Stimulated activated CD4-positive, alpha-beta T cell treated with anti-CD3 and anti-CD28 coated beads, Interleukin-2, amount 100 ng/mL, for 4 hours (primary cell): Measurements from ENCODE around the gene LNPEP.

ENCODE experiments used
- DNase-seq: peaks from one replicate; pipeline ENCODE4 v3.0.0-alpha.2; 2020; ENCODE audit warnings: low read depth

LNPEP gene

DNA sequence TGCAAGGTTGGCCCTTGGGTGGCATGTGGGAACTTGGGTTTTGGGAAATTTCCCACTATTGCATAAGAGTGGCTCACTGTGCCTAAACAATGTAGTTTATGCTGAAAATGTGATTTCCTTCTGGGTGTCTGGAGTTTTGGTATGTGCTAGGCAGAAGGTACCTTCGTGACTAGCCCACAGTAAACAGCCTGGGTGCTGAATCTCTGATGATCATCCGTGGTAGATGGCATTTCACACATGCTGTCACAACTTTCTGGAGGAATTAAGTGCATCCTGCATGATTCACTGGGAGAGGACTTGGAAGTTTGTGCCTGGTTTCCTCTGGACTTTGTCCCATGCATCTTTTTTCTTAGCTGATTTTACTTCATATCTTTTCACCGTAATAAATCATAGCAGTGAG is 64.5 kb downstream of the LNPEP start:
- DNase-seq = no peak

- DNase-seq = no peak
Observed at GRCh38 chr5:97002983-97003382, 67.1 kb downstream of the LNPEP start.

DNA sequence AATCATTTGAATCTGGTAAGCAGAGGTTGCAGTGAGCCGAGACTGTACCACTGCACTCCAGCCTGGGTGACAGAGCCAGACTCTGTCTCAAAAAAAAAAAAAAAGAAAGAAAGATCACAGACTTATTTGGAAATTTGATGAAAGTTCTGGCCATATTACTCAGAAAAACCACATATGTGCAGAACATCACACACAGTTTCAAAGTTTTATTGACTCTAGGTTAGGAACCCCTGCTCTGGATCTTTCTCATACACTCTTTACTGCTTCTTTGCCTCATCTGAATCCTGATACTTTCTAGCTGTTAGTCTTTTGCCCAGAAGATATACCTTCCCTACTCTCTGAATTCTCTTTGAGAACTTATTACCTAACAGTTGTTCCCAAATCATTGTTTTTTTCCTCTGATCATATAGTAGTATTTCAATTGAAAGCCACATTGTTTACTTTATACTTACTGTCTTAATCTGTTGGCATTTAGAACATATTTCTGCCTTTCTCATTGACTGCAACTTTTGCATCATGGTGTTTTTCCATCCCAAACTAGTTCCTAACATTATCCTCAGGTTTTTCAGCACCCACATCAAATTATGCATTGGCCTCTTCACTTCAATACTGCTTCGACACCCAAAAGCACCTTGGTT is 68.7 kb downstream of the LNPEP start:
- no peak for DNase-seq

DNA sequence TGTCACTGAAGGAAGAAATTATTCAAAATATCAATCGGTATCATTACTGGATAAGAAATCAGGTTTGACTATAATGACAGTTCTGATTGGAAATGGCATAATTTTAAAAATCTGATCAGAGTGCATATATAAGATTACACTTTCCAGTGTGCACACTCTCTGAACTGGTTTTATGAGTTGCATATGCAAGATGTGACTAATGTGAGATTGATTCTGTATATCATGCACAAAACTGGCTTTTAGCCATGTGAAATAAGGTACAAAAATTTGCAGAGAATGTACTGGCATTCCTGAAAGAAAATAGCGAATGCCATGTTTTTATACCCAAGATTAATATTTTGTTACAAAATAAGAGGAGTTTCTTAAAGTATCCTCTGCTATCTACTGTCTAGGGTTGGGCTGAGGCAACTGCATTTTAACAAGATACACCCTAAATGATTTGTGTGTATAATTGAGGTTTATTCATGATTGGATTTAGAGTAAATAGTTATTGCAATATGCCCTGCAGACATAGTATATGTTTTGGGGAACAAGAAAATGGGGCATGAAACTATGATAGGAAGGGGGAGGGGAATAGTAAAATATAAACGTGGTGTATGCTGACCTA is 70.7 kb downstream of the LNPEP start:
- DNase-seq = no peak

DNA sequence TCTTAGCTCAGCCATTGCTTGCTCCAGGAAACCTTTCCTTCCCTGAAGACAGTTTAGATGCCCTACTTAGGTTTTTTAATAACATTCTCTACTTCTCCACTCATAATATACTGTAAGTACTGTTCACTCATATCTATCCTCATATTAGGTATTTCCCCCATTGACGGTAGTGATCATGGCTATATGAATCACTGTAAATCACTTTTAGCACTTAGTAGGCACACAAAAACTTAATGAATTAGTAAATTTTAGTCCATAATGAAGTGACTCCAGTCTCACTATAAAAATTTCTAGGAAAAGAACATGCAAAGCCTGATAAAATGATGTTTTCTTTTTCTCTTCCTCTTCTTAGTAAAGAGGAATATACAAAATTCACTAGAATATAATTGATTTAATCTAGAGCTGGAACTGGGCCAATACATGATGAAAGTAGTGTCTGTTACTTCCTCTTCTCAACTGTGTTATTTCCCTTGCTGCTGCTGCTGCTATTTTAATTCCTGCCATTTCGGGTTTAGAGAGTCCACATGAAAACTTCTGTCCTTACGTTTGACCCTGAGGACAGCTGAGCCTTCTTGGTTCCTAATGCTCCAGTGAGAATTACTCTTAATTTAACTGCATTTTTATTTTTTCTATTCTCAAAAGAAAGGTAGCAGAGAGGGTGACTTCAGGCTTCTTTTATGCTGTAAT is 73.5 kb downstream of the LNPEP start:
- no peak for DNase-seq

DNA sequence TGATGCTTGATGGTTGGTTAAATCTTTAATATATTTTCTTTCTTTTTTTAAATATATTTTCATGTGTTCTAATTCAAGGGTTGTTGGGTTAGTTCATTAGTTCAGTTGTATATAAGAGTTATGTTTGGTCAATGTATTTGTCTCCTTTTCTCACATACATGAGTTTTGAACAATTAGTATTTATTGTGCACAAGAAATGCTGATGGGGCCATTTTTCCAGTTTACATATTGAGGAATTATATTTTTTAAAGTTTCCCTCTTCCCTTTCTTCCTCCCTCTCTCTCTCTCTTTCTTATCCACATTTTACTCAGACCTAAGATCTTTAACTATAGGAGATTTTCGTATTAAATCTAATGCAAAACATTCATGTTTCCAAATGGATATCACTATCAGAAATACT is 74.0 kb downstream of the LNPEP start:
- DNase-seq = no peak

DNA sequence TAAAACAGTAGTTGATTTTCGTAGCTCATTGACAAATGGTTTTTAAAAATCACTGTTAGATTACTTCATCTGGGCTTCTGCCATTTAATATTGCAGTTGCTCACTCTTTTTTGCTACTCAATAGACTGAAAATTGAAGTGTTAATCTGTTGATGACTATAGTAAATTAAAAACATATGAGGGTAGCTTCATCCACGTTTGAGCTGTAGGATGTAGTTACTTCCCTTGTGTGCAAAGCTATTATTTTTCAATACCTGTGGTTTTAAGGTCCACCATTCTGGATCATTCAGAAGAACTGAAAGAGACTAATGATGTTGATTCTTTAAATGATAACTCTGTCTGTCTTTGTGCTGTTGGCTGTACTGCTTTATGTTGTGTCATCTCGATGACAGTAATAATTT is 74.7 kb downstream of the LNPEP start:
- DNase-seq = no peak

DNA sequence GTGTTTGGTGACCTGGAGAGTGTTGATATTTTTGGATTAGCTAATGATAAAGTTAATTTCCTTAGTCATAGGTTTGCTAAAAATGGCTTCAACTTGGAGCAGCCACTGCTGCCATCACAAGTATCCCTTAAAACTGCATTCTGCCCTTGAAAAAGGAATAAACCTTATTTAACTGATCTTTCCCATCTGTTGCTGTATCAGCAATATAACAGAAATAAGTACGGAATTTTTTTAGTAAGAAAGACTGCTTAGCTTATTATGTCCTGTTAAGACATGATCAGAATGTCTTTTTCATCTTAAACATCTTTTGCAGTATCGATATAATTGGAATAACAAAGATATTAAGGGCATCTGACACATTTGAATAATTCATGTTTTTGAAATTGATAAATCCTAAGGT is 75.7 kb downstream of the LNPEP start:
- DNase-seq = no peak

DNA sequence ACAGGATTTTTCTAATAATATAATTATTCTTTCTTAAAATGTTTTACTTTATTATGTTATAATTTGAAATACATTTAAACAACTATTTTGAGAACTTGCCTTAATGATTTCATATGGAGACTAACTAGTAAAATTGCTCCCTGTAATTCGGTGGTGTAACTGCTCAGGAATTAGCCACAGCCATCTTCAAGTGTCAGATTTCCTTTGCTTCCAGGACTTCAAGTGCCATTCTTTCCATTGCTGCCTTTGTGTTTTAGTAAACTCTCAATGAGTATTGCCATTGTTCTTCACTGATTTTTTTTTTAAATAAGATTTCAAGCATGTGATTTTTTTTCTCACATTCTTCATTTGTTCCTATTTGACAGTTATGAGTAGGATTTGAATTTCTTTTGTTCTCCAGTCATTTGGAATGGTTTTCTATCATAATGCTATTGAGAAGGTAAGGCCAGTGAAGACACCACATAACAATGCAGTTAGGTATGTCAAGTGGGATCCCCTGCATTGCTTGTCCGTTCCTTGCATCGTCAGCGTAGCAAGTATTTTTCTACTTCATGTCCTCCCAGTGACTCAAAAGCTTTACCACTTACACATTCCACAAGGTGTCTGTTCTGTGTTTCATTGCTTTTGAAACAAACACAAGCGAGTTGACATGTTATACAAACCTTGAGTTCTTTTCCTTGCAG is 83.7 kb downstream of the LNPEP start:
- DNase-seq = no peak

- DNase-seq = no peak
Observed at GRCh38 chr5:97021416-97021815, 85.5 kb downstream of the LNPEP start.

- DNase-seq = no peak
Observed at GRCh38 chr5:97022898-97023297, 87.0 kb downstream of the LNPEP start.

DNA sequence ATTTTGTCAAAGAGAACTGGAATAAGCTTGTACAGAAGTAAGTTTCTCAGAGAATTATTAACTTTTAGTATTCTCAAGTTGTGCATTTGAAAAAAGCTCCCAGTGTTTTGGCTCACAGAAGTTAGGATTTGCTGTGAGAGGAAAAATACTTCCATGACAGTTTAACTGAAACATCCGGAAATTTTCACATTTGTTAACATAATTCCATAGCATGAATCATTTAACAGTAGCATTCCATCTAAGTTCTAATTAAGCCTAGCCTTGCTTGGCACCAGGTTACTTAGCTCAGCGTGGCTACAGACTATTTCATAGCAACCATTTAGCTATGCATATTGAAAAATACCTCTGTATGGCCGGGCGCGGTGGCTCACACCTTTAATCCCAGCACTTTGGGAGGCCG is 90.8 kb downstream of the LNPEP start:
- DNase-seq = no peak

DNA sequence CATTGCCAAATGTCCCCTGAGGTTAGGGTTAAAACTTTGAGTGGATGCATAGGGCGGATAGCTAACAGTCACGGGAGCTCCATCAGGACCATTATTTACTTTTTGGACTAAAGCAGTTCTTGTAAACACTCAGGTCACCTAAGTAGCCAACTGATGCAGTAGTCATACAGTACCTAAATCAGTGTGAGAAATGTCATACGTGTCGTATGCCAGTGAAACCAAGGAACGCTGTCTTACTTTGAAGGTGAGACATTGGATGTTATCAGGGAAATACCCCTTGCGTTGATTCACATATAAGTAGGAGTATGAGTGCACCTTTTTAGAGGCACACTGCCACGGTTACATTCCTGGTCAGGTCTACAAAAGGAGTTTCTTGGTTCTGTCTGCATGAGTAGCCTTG is 101.9 kb downstream of the LNPEP start:
- no peak for DNase-seq

- DNase-seq = no peak
Observed at GRCh38 chr5:97041239-97041638, 105.4 kb downstream of the LNPEP start.

DNA sequence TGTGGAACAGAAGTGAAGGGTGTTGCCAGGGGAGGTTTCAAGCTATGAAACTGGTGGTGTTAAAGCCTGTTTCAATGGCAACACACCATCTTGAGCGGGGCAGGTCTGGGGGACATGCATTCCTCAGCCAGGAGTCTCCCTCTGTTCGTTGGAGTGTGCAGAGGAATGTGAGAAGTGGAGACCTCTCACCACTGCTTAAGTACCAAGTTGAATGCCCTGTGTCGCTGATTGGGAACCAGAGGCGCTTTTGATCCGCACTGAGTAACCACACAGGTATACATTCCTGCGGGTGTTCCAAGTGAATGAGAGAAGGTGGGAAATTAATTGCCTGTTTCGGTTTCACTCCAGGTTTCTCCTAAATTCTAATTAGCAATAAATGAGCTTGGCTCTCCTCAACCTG is 107.1 kb downstream of the LNPEP start:
- DNase-seq = no peak

- no peak for DNase-seq
Observed at GRCh38 chr5:97043511-97043910, 107.6 kb downstream of the LNPEP start.

- no peak for DNase-seq
Observed at GRCh38 chr5:97044052-97044451, 108.2 kb downstream of the LNPEP start.

DNA sequence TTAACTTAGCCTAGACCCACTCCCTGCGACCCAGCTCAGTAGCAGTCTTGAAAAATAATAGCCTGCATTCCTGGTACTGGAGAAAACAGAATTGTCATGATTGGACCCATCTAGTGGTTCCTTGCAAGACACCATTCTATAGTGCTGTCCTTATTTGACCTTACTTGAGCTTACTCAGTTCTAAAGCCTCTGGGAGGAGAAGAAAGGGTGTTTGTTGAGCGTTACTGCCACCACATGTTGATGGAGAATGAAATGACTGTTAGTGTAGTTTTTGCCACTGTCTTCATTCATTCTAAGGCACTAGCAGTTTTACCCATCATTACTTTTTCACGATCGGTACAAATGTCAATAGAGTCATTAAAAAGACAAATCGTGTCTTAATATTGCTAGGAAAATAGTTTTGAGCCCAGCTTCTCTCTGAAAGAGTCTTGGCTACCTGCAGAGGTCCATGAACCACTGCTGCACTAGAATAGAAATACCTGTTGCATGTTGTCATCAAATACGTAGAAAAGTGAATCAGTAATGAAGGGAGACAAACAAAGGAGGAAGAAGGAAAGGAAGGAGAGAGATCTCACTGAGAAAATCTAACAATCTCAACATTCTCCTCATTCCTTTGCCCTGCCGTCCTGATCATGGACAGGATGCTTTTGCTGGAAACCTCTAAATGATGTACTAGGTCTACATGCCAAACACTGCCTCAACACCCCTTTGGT is 110.5 kb downstream of the LNPEP start:
- no peak for DNase-seq

GRCh38 chr5:97047076-97047475 is 111.2 kb downstream of the LNPEP start:
- no peak for DNase-seq

DNA sequence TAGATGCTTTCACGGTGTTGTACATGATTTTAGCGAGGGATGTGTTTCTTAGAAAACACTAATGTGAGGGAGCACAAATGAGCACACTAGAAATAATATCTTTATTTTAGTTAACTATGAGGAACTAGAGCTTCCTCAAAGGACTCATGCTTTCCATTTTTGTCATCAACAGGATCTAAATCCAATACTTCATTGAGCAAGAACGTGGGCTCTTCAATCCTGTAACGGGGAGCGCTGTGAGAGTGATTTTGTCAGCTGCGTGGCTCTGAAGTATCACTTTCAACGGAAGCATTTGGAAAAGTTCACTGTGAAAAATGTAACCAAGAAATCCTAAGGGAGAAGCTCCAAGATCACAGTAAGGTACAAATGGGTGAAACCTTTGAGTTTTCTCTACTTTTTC is 113.3 kb downstream of the LNPEP start:
- no peak for DNase-seq

GRCh38 chr5:97056263-97056662 is 120.4 kb downstream of the LNPEP start:
- DNase-seq = no peak

GRCh38 chr5:97062046-97062445 is 126.2 kb downstream of the LNPEP start:
- DNase-seq = no peak

DNA sequence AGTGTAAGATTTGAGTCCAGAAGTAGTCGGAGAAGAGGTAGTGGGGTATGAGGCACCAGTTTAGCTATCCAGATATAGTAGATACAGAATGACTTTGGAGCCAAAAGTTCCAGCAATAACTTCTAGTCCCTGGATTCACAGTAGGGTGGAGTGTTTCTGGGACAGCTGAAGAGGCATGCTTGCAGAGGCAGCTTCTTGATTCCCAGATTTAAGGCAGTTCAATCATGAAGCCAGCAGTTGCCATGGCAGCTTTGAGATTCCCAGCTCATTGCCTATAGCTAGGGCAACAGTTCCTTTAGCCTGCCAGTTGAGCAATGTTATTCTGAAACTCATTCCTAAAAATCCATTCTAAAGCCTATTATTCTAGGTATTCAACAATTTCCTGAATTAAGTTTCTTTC is 127.4 kb downstream of the LNPEP start:
- no peak for DNase-seq
